NB4 (cell line): ENCODE results near the gene DAZAP1.

Experiments
- DNase-seq: peaks from one replicate; pipeline ENCODE4 v3.0.0; 2010; ENCODE audit warnings: low read depth
- H3K4me3 ChIP-seq: one replicate; pipeline ENCODE4 v1.5.1; 2011; ENCODE audit warnings: mild to moderate bottlenecking, low read depth, low read length, moderate library complexity
- CTCF ChIP-seq: IDR thresholded peaks from one replicate; pipeline ENCODE4 v1.5.1; 2012; ENCODE audit warnings: low read depth, low read length
- MAX ChIP-seq: IDR thresholded peaks from 2 replicates; pipeline ENCODE4 v1.6.1; 2011; ENCODE audit warnings: low read depth, low read length
- MYC ChIP-seq: IDR thresholded peaks from 2 replicates; pipeline ENCODE4 v1.6.1; 2011; ENCODE audit warnings: low read depth, low read length
- POLR2A ChIP-seq: IDR thresholded peaks from 2 replicates; pipeline ENCODE4 v1.6.1; 2011; ENCODE audit warnings: mild to moderate bottlenecking; ENCODE audit not compliant: insufficient read length; ENCODE audit errors: extremely low read depth

Gene DAZAP1

GRCh38 chr19:1447504-1447903 is 40.1 kb downstream of the DAZAP1 start:
- TF ChIP-seq MYC (no peak), MAX (no peak), POLR2A (no peak), CTCF (no peak)
- H3K4me3 ChIP-seq = no peak overlapping the region
- DNase-seq = no peak

GRCh38 chr19:1447944-1448343 is 40.6 kb downstream of the DAZAP1 start:
- TF ChIP-seq MAX (no peak), CTCF (no peak), MYC (no peak), POLR2A (no peak)
- H3K4me3 ChIP-seq = no peak overlapping the region
- DNase-seq = no peak

- TF ChIP-seq POLR2A = no peak
- no peak for TF ChIP-seq MYC
- TF ChIP-seq CTCF = no peak
- TF ChIP-seq MAX = no peak
- H3K4me3 ChIP-seq = no peak within 1 kb of the TSS
- DNase-seq = no peak
Observed at GRCh38 chr19:1449467-1450442, 42.4 kb downstream of the DAZAP1 start, which contains the start of gene APC2. APC2 (plus strand) TSS chr19:1450121; CDS start chr19:1453002, 2,881 bp downstream.

- TF ChIP-seq MAX = no peak
- no peak for TF ChIP-seq CTCF
- TF ChIP-seq POLR2A = no peak
- no peak for TF ChIP-seq MYC
- DNase-seq = no peak
- H3K4me3 ChIP-seq = no peak overlapping the region
Observed at GRCh38 chr19:1450735-1451731, 43.6 kb downstream of the DAZAP1 start.
